Measurements from ENCODE around the gene TRAF3IP3.

DNA sequence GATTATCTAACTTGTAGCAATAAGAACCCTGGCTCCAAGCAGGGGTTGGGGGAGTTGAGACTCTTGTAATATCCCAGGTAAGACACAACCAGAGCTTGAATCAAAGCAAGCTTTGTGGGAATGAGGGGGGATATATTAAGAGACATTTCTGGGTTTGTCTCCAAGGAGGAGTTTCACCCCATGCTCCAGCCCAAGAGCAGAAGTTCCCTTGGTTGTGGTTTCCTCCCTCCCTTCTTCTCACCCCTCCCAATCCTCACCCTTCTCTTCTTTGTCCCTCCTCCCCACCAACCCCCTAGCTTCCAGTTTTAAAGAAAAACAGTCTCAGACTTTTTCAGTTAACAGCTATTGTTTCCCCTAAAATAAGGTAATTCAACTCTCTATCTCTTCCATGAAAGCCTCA is 11.9 kb downstream of the TRAF3IP3 start:
- TF ChIP-seq, protein P1, sequence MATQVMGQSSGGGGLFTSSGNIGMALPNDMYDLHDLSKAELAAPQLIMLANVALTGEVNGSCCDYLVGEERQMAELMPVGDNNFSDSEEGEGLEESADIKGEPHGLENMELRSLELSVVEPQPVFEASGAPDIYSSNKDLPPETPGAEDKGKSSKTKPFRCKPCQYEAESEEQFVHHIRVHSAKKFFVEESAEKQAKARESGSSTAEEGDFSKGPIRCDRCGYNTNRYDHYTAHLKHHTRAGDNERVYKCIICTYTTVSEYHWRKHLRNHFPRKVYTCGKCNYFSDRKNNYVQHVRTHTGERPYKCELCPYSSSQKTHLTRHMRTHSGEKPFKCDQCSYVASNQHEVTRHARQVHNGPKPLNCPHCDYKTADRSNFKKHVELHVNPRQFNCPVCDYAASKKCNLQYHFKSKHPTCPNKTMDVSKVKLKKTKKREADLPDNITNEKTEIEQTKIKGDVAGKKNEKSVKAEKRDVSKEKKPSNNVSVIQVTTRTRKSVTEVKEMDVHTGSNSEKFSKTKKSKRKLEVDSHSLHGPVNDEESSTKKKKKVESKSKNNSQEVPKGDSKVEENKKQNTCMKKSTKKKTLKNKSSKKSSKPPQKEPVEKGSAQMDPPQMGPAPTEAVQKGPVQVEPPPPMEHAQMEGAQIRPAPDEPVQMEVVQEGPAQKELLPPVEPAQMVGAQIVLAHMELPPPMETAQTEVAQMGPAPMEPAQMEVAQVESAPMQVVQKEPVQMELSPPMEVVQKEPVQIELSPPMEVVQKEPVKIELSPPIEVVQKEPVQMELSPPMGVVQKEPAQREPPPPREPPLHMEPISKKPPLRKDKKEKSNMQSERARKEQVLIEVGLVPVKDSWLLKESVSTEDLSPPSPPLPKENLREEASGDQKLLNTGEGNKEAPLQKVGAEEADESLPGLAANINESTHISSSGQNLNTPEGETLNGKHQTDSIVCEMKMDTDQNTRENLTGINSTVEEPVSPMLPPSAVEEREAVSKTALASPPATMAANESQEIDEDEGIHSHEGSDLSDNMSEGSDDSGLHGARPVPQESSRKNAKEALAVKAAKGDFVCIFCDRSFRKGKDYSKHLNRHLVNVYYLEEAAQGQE (IDR thresholded peaks at IDR 0.05; ENCODE audit: borderline replicate concordance): no peak
- TF ChIP-seq, protein P2, sequence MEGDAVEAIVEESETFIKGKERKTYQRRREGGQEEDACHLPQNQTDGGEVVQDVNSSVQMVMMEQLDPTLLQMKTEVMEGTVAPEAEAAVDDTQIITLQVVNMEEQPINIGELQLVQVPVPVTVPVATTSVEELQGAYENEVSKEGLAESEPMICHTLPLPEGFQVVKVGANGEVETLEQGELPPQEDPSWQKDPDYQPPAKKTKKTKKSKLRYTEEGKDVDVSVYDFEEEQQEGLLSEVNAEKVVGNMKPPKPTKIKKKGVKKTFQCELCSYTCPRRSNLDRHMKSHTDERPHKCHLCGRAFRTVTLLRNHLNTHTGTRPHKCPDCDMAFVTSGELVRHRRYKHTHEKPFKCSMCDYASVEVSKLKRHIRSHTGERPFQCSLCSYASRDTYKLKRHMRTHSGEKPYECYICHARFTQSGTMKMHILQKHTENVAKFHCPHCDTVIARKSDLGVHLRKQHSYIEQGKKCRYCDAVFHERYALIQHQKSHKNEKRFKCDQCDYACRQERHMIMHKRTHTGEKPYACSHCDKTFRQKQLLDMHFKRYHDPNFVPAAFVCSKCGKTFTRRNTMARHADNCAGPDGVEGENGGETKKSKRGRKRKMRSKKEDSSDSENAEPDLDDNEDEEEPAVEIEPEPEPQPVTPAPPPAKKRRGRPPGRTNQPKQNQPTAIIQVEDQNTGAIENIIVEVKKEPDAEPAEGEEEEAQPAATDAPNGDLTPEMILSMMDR (IDR thresholded peaks at IDR 0.05; ENCODE audit: poor library complexity, severe bottlenecking): no peak
- TF ChIP-seq SMC3 (conservative IDR thresholded peaks at IDR 0.05; ENCODE audit: poor library complexity) (no peak), EP300 (conservative IDR thresholded peaks at IDR 0.05; ENCODE audit: poor library complexity, severe bottlenecking) (no peak), POLR2AphosphoS5 (IDR thresholded peaks at IDR 0.05) (no peak), RAD21 (conservative IDR thresholded peaks at IDR 0.05) (no peak), EZH2 (IDR thresholded peaks at IDR 0.05; ENCODE audit: borderline replicate concordance, insufficient read depth, low read length, poor library complexity, severe bottlenecking) (no peak), TAF1 (IDR thresholded peaks at IDR 0.05; ENCODE audit: low read depth) (no peak), MXI1 (conservative IDR thresholded peaks at IDR 0.05; ENCODE audit: poor library complexity, severe bottlenecking) (no peak)

Measured in neural cell (in vitro differentiated cells).